Esophagus (tissue), 2 donors: ENCODE measurements around the gene RLIM. TPM values are rescaled to one million over a fixed set of nuclear protein-coding genes. Genes with fewer than 3 reads are reported as not detected.
A peak's percentile ranks its signal among the peaks of the same experiment; 100 is the strongest.
"Not testable (repeated sequence)": the region's sequence is repeated elsewhere in the genome, so short reads cannot be mapped to it uniquely, and the experiment has no call there.

Experiments
- H3K27ac ChIP-seq, 2 donors: one replicate each; pipeline ENCODE4 v1.5.1; 2013; ENCODE audit warnings: low read depth in 2 of 2, mild to moderate bottlenecking in 2 of 2, inconsistent platforms in 1 of 2, low read length in 1 of 2, moderate library complexity in 1 of 2
- H3K27me3 ChIP-seq, 2 donors: one replicate each; pipeline ENCODE4 v1.6.1; 2013; ENCODE audit warnings: low read length in 2 of 2, control low read depth in 1 of 2, mild to moderate bottlenecking in 1 of 2; ENCODE audit not compliant: insufficient read depth in 2 of 2, control insufficient read depth in 1 of 2
- H3K36me3 ChIP-seq, 2 donors: one replicate each; pipeline ENCODE4 v1.6.1; 2013; ENCODE audit warnings: low read length in 1 of 2; ENCODE audit not compliant: control insufficient read depth in 2 of 2, insufficient read depth in 2 of 2
- H3K4me1 ChIP-seq, 2 donors: one replicate each; pipeline ENCODE4 v1.6.1; 2013; ENCODE audit warnings: low read length in 1 of 2; ENCODE audit not compliant: control insufficient read depth in 2 of 2, insufficient read depth in 2 of 2
- H3K4me3 ChIP-seq, 2 donors: one replicate each; pipeline ENCODE4 v1.5.1; 2013; ENCODE audit warnings: low read length in 2 of 2, mild to moderate bottlenecking in 2 of 2, low read depth in 1 of 2, moderate library complexity in 1 of 2
- H3K9me3 ChIP-seq, 2 donors: one replicate each; pipeline ENCODE4 v1.6.1; 2013; ENCODE audit warnings: mild to moderate bottlenecking in 2 of 2, low read depth in 1 of 2, low read length in 1 of 2, moderate library complexity in 1 of 2; ENCODE audit not compliant: control insufficient read depth in 2 of 2, insufficient read depth in 1 of 2
- WGBS, 2 donors: extraction: QIAGEN DNeasy Blood & Tissue Kit; methylation state at CpG; one replicate each; pipeline ENCODE4 v1.1.7; 2013; 5-methylcytosine and 5-hydroxymethylcytosine counted together
- polyA plus RNA-seq, 2 donors: library from polyadenylated mRNA; stranded (reverse); fragments of 200-250 nt; gene quantifications; one replicate each; pipeline ENCODE4 v1.2.3, GENCODE V29; 2013
- donor health status: healthy with polysubstance abuse.
- donor health status: Bipolar disorder and iron deficiency.

The RLIM gene
- 1 to 10 TPM; 4.3 to 5.7 TPM for polyA plus RNA-seq

- WGBS, 2 donors = 0 to 37% methylated on average over 65 to 66 of the region's 66 CpGs
- Histone ChIP-seq H3K27ac (peak within 1 kb of the TSS; percentile 88 to 91), H3K4me1 (no peaks in the 10 kb centered on the region), H3K9me3 (no peaks in the 10 kb centered on the region), H3K36me3 (no peaks in the 10 kb centered on the region), H3K27me3 (no peaks in the 10 kb centered on the region), H3K4me3 (peak within 1 kb of the TSS; percentile 48 to 88)
Measured at GRCh38 chrX:74614093-74614909, at the start of gene RLIM. Gene RLIM (minus strand): TSS chrX:74614624. CDS start chrX:74595977, 18,647 bp downstream.

- no peak overlapping the region for H3K27ac ChIP-seq
- no peak overlapping the region for H3K4me3 ChIP-seq
- no peaks in the 10 kb centered on the region for H3K4me1 ChIP-seq
- H3K9me3 ChIP-seq = peaks cover 0 to 2% of the 10 kb centered on the region in 2 donors
- H3K36me3 ChIP-seq = no peaks in the 10 kb centered on the region
- H3K27me3 ChIP-seq = peaks cover 0 to 4% of the 10 kb centered on the region in 2 donors
- 61 to 64% methylated on average over 6 of the region's 6 CpGs for WGBS, 2 donors
Measured at GRCh38 chrX:74656079-74656745, 41.8 kb upstream of the RLIM start.

- H3K9me3 ChIP-seq, H3K36me3 ChIP-seq, H3K27me3 ChIP-seq, H3K4me3 ChIP-seq, H3K4me1 ChIP-seq, H3K27ac ChIP-seq: not testable (repeated sequence)
- WGBS, 2 donors = 90 to 93% methylated on average over 4 of the region's 4 CpGs
Measured at GRCh38 chrX:74654953-74655352, 40.5 kb upstream of the RLIM start.

- no peaks in the 10 kb centered on the region for H3K4me1 ChIP-seq
- peak overlapping the region in 1 of 2 donors; percentile 13 for H3K27ac ChIP-seq
- H3K36me3 ChIP-seq = no peaks in the 10 kb centered on the region
- no peaks in the 10 kb centered on the region for H3K27me3 ChIP-seq
- H3K9me3 ChIP-seq = no peaks in the 10 kb centered on the region
- WGBS, 2 donors = 74 to 79% methylated on average over 9 of the region's 9 CpGs
- no peak overlapping the region for H3K4me3 ChIP-seq
Measured at GRCh38 chrX:74636749-74637314, 22.4 kb upstream of the RLIM start.

GRCh38 chrX:74613370-74614092, 893 bp downstream of the RLIM start:
- H3K4me3 ChIP-seq = peak overlapping the region; percentile 48 to 88
- 0 to 27% methylated on average over 15 of the region's 15 CpGs for WGBS, 2 donors
- H3K27ac ChIP-seq = peak overlapping the region; percentile 88 to 91
- H3K36me3 ChIP-seq = no peaks in the 10 kb centered on the region
- H3K9me3 ChIP-seq = no peaks in the 10 kb centered on the region
- H3K4me1 ChIP-seq = no peaks in the 10 kb centered on the region
- no peaks in the 10 kb centered on the region for H3K27me3 ChIP-seq

- Histone ChIP-seq H3K36me3 (no peaks in the 10 kb centered on the region), H3K4me3 (no peak overlapping the region), H3K9me3 (no peaks in the 10 kb centered on the region), H3K27me3 (no peaks in the 10 kb centered on the region), H3K4me1 (no peaks in the 10 kb centered on the region), H3K27ac (no peak overlapping the region)
- WGBS, 2 donors = 86 to 94% methylated on average over 12 of the region's 12 CpGs
Measured at GRCh38 chrX:74606799-74607198, 7.6 kb downstream of the RLIM start.

GRCh38 chrX:74606342-74606741, 8.1 kb downstream of the RLIM start:
- Histone ChIP-seq H3K4me1 (no peaks in the 10 kb centered on the region), H3K27me3 (no peaks in the 10 kb centered on the region), H3K9me3 (no peaks in the 10 kb centered on the region), H3K4me3 (no peak overlapping the region), H3K36me3 (no peaks in the 10 kb centered on the region), H3K27ac (no peak overlapping the region)

GRCh38 chrX:74603040-74603439, 11.4 kb downstream of the RLIM start:
- Histone ChIP-seq H3K4me1 (no peaks in the 10 kb centered on the region), H3K27me3 (no peaks in the 10 kb centered on the region), H3K36me3 (no peaks in the 10 kb centered on the region), H3K27ac (no peak overlapping the region), H3K9me3 (no peaks in the 10 kb centered on the region), H3K4me3 (no peak overlapping the region)
- WGBS, 2 donors = 59 to 92% methylated on average over 2 of the region's 2 CpGs

GRCh38 chrX:74602142-74602541, 12.3 kb downstream of the RLIM start:
- 83 to 94% methylated on average over 8 of the region's 8 CpGs for WGBS, 2 donors
- Histone ChIP-seq H3K27ac (no peak overlapping the region), H3K9me3 (no peaks in the 10 kb centered on the region), H3K36me3 (no peaks in the 10 kb centered on the region), H3K27me3 (no peaks in the 10 kb centered on the region), H3K4me1 (no peaks in the 10 kb centered on the region), H3K4me3 (no peak overlapping the region)
